Stimulated activated CD8-positive, alpha-beta memory T cell treated with anti-CD3 and anti-CD28 coated beads, Interleukin-12 subunit alpha, Interleukin-12 subunit beta, amount 100 ng/mL, for 24 hours (primary cell): ENCODE measurements around the gene CACNG1.

Source experiments
- DNase-seq: peaks from one replicate; pipeline ENCODE4 v3.0.0-alpha.2; 2020; ENCODE audit errors: extremely low read depth

CACNG1 gene

DNA sequence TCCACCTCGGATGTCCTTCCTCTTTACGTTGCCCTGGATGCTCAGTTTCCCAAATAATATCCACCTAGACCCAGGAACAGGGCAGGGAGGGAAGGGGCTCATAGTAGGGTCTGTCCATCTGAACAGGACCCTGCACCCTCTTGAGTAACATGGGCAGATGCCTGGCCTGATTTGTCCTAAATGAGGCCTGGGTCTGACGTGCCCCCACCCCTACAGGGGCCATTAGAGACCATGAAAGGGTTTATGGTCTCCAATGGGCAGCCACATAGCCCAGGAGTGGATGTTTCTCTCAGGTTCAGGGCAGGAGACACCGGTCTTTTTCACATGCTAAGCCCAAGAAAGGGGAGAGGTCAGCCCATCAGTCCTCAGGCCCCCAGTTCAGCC is 6.8 kb downstream of the CACNG1 start:
- DNase-seq = no peak

DNA sequence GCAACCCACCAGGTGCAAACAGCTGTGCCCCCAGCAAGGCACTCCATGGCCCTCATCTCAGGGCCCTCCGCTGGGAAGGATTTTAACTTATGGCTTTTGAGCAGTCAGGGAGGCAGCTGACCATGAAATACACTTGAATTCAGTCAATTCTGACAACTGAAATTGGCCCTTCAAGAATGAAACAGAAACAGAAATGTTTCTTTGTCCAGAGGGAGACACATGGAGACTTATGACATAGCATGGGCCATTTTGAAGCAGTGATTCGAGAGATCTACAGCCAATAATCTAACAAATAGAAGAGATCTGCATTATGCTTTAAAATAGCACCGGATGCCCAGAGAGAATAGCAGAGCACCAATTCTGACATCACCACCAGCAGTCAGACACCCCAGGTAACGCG is 7.5 kb downstream of the CACNG1 start:
- DNase-seq = no peak

DNA sequence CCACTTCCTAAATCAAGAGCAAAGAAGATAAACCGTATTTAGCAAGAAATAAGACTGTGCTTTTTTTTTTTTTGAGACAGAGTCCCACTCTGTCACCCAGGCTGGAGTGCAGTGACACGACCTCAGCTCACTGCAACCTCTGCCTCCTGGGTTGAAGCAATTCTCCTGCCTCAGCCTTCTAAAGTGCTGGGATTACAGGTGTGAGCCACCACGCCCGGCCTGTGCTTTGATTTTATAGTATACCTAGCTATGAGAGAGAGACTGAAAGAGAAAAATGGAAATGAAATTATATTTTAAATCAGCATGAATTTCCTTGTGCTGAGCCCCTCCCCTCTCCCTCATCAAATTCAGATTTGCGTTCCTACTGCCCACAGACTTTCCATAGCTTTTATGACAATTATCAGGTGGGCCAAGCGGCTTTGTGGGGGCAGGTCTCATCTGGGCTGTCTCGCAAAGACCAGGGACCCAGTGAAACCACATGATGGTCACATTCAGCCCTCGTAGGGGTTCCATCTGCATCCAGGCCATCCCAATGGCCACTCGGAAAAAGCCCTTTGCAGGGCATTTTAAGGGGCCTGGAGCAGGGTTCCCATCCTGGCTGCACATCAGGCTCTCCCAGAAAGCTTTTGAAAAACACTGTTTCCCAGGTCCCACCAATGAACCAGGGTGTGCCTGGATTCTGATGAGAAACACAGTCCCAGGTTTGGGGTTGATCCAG is 8.5 kb downstream of the CACNG1 start:
- no peak for DNase-seq

DNA sequence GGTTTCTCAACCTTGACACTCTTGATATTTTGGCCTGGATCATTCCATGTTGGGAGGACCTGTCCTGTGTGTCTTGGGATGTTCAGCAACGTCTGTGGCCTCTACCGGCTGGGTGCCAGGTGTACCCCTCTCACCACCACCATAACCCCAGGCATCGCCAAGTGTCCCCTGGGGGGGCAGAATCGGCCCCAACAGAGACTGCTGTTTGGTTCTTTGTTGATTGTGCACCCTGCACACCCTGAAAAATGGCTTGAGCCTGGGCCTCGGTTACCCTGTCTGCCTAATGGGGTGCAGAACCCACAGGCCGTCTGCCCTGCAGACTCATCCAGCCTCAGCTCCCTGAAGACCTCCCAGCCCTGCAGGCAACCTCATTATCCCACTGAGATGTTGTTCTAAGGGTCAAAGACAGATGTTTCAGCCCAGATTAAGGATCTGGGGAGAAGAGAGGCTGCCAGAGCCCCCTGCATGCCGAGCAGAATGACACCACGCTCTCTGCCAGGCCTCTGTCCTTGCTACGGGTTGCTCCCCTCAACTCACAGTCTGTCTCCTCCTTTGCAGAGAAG is 9.2 kb downstream of the CACNG1 start:
- DNase-seq = no peak

DNA sequence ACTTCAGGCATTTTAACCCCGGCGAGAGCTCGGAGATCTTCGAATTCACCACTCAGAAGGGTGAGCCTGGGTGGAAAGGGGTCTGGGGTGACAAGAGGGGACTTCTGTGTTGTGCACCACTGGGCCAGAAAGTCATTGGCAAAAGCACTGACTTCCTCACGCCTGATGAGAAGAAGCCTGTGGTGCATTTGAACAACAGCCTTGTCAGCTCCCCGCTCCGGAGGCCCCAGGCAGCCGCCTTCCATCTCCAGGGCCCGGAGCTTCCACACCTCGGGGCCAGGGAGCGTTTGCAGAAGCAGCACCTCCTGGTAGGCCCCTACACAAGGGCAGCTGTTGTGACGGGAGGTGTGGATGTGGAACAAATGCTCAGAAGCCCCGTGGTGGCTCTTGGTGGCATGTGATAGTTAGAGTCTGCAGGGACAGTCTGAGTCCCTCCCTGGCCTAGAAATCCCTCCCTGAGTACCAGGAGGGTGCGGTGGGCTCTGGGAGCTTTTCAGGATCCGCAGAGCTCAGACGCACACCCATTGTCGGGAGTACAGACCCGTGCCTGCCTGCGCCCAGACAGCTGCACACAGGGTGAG is 9.7 kb downstream of the CACNG1 start:
- DNase-seq = no peak

DNA sequence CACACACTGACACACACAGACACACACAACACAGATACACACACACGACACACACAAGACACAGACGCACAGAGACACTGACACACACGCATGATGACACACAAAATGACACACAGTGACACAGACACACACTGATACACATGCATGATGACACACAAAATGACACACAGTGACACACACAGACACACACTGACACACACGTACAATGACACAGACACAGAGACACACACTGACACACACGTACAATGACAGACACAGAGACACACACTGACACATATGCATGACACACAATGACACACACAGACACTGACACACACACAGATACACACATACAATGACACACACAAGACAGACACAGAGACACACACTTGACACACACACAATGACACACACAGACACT is 10.3 kb downstream of the CACNG1 start:
- no peak for DNase-seq

DNA sequence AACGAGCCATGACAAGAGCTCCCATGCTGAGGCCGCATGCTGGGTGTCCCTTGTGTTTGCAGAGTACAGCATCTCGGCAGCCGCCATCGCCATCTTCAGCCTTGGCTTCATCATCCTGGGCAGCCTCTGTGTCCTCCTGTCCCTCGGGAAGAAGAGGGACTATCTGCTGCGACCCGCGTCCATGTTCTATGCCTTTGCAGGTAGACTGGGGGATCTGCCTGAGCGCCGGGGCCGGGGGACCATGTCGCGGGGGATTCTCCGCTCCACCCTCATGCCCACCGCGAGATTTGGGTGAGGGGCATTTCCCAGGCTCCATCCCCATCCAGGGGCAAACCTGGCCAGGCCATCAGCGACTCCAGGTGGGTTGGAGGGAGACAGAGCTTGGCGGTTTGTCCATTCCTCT is 10.7 kb downstream of the CACNG1 start:
- no peak for DNase-seq

DNA sequence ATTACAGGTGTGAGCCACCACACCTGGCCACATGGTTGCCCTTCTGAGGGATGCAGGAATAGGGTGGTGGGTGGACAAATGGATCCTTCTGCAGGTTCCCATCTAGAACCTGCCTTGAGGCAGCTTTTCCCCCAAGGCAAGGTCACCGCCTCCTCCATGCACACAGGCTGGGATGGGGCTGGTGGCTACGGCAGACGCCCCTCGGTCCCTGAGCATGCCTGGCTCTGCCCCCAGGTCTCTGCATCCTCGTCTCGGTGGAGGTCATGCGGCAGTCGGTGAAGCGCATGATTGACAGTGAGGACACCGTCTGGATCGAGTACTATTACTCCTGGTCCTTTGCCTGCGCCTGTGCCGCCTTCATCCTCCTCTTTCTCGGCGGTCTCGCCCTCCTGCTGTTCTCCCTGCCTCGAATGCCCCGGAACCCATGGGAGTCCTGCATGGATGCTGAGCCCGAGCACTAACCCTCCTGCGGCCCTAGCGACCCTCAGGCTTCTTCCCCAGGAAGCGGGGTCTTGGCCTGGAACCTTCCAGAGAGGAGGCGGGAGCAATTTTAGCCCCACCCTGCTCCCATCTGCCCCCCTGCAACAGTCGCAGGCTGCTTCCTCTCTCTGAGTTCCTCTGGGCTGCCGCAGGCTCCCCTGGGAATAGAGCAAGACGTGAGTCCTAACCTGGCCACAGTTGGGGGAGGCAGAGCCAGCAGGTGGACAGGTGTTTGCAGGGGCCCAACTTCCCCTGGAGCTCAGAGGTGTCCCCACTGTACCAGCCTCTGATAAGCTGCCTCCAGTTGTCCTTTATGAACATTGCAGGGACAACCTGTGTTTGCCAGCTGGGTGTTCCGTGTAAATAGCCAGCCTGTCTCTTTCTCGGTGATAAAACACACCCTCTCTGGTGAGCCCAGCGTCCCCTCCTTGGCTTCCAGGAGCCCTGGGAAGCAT is 11.7 kb downstream of the CACNG1 start:
- no peak for DNase-seq

DNA sequence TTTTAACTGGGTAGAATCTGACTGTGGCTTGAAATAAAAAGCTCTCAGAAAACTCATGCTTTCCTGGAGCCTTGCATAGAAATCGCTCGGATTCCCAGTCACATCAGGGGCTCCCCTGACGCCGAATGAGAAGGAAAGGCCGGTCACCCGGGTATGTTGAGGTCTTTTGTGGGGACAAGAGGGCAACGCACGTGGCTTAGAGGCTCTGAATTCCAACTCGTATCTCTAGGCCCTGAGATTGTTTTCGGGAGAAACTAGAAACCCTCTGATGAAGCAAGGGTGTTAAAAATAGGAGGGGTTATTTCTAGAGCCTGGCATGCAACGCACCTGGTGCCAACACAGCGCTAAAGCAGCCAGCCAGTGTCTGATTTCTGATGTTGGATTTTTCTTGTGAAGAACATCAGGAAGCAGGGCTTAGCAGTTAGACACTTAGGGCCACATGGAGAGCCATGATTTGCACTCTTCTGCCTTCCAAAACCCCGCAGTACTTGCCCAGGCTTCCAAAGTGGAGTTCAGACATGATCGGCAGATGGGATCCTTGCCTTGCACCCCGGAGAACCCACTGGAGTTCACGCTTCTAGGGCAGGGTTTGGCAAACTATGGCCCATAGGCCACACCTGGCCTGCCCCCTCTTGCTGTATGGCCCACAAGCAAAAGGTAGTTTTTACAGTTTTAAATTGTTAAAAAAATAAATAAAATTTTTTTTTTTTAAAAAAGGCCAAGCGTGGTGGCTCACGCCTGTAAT is 12.6 kb downstream of the CACNG1 start:
- no peak for DNase-seq

DNA sequence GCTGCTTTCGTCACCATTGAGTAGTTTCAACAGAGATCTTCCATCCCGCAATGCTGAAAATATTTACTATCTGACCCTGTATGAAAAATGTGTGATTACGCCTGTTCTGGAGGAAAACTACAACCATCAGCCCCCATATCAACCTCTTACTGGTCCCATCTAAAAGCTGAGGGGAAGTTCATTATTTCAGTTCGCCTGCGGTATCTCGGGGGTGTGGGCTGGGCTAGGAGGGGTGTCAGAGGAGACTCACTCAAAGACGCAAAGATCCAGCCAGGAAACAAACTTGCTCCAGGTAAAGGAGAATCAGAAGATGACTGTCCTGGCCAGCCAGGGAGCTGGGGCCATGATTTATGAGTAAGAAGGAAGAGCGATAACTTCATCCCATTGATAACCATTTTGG is 13.7 kb downstream of the CACNG1 start:
- no peak for DNase-seq

DNA sequence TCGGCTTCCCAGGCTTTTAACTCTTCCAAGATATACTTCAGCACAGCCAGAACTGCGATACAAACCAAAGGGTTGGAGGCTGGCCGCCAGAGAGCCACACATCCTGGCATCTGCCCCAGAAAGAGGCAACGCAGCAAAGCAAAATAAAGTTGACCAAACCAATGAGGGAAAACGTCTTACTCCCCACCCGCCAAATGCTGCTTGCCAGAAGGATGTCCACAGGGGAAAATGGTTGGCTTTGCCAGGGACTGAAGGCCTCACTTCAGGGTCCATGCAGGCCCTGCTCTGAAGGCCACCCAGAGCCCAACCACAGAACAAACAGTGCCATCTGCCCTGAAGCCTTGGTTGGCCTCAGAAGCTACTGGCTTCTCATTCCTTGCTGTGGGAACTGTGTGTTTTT is 15.0 kb downstream of the CACNG1 start:
- DNase-seq = no peak

DNA sequence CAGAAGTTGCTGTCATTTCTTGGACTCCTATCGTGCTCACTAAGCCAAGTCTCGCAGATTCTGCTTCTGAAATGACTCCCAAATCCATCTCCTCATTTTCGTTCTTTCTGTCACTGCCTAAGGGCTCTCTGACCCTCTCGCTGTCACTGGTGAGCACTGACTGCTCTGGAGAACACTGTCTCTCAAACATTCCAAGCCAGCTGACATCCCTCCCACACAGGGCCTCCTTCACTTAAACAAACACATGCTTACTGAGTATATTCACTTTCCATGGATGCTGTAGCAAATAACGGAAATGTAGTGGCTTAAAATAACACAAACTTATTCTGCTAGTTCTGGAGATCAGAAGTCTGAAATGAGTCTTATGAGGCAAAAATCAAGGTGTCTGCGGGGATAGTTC is 18.8 kb downstream of the CACNG1 start:
- DNase-seq = no peak

DNA sequence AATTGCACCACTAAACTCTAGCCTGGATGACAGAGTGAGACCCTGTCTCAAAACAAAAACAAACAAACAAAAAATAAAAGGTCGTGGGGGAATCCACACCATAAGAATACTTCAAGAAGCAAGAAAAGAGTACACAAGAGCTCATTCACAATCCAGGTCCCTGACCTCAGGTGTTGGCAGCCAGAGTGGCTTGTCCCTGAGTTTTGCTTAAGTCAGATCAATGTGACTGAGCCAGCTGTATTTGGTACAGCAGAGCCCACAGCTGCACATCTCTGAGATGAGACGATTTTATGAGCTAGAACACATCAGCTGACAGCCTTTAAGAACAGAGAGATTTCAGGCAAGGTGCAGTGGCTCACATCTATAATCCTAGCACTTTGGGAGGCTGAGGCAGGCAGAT is 22.4 kb downstream of the CACNG1 start:
- DNase-seq = no peak

DNA sequence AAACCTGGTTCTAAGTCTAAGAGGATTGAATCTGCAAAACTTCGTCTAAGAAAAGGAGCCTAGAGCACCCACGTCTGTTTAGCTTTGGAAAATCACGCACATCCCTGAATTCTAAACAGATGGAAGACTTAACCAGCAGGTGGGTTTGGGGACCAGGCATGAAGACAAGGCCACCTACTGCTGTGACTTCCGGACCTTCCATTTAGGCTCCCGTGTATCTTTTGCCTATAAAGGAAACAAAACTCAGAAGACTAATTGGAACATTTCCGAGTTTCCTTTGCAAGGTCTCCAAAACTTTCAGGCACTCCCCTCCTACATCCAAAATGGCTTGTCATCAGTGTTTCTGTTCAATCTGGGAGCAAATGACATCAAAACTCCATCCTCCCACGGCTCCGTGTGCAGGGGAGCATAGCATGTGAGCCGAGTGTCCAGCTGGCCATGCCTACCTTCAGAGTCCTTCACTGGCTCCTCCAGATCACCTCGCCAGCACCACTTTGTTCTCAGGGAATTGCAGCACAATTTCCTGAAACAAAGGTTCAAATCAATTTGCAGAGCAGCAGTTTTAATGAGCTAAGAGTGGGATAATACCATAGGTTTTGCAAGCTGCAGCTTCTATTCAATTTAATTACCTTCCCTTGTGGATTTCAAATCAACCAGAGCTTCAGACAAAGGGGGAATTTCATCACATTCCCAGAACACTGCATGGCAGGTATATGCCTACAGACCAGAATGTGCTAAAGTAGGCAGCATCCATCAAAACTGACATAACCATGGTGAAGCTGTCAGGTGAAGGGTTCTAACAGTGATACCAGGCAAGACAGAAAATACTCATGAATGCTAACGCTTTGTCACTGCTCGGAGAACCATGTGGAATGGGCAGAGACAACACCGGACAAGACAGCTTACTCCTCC is 23.5 kb downstream of the CACNG1 start:
- no peak for DNase-seq

DNA sequence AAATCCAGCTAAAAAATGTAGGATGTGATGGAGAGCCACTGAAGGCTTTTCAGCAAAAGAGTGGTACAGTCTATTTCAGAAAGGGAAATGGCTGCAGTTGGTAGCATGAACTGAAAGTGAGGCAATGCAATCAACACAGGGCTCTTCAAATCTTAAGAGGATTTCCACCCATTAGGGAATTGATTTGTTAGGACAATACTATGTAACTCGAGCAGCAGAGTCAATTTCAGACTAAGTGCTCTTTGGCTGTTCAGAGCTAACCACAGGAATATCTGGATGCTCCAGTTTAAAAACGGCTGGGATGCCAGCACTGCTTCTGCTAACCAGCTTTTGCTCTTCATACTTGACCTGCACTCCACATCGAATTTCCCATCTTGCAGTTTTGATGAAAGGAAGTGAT is 24.6 kb downstream of the CACNG1 start:
- no peak for DNase-seq

DNA sequence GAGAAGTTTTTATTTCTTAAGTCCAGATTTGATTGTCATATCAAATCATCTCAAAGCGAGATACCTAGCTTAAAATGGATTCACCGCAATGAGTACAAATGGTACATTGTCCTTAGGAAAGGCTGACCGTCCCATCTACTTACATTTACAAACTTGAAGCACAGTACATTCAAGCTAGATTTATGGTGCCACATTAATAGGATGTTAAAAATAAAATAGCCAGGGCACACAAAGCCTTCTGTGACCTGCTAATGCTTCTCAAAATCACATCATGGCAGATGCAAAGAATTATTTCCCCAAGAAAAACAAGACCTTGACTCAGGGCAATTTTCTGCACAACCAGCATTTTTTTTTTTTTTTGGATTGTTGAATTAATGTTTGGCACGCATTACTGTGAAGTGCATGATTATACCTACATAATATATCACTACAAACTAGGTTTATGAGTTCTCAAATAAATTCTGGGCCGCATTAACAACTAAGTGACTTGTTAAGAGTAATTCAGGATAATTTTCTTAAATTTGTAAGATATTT is 25.3 kb downstream of the CACNG1 start:
- DNase-seq = no peak

DNA sequence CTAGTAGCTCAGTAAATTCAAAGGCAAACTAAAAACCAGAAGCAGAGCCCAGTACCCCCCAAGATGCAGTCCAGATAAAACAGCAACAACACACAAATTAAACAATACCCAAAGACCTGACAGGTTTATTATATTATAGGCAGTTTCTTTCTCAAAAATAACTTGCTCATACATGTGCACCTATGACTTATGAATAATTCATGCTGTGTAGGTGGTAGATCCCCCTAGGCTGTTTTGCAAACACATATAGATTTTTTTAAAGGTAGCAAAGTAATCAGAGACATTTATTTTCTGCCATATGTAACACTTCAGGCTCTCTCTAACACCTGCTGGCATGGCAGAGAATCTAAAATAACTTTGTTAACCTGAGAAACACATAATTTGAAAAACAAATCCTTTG is 27.2 kb downstream of the CACNG1 start:
- DNase-seq = no peak

DNA sequence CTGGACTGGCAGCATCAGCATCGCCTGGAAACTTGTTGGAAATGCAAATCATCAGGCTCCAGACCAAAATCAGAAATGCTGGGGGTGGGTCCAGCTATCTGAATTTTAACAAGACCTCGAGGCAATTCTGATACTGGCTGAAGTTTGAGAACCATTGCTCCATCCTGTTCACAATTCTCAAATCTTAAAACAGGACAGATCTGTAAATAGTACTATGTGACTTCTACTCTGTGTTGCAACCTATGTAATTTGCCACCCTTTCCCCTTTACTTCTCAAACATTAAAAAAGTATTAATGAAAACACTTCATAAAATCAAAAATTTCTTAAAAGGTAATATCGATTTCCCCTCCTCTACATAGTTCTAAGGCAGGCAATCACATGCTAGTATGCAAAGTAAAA is 28.5 kb downstream of the CACNG1 start:
- no peak for DNase-seq

DNA sequence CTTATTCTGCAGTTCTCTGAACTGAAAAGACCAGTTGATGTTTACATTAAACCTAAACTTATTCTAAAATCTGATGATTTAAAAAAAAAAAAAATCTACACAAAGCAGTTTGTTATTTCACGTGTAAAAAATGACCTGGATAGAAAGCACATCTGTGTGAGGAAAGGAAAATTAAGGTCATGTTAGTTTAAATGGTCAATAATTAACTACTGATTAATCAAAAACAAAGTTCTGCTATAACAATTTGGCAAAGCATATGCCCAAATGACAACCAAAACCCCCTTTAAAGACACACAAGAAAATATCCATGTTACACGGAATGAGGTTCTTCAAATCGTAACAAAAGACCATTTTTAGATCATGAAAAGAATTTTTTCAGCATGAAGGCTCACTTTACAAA is 30.4 kb downstream of the CACNG1 start:
- DNase-seq = no peak

DNA sequence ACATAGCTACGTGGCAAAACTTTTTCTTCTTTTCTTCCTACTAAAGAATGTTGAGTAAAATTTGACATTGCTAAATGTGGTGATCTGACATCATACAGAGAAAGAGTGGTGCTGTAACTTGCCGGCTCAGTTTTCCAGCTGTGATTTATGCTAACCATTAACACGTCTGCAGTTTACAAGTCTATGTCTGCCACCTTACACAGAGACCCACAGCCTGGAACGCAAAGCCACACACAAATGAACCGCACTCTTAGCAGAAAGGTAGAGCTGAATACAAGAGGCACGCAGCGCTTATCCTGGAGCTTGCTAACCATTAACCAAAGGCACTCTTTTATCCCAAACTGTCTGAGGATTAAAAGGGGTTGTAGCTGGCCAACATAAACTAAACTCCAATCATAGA is 31.9 kb downstream of the CACNG1 start:
- no peak for DNase-seq

DNA sequence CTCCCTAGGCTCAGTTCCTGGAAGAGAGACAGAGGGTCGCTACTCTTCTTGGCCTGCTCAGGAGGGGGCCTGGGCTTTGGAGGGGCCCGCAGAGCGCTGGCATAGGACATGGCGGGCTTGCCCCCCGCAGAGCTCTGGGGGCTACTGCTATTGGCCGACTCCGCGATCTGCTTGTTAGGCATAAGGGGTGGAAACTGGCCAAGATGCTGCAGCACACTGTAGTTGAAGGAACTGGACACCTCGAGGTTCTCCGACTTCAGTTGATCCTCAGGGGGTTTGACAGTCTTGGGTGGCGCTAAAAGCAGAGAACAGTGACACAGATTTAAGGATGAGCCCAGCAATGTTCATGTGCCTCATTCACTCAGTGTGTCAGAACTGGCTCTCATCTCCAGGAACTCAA is 33.9 kb downstream of the CACNG1 start:
- DNase-seq = no peak
